Ecto neural progenitor cell (in vitro differentiated cells): ENCODE measurements around the gene TMEM132A.

Source experiments
- DNase-seq: peaks from one replicate; pipeline ENCODE4 v3.0.0-alpha.2; 2018; ENCODE audit warnings: low spot score

Gene TMEM132A

GRCh38 chr11:60923326-60923725 is 934 bp upstream of the TMEM132A start:
- DNase-seq: no peak

DNA sequence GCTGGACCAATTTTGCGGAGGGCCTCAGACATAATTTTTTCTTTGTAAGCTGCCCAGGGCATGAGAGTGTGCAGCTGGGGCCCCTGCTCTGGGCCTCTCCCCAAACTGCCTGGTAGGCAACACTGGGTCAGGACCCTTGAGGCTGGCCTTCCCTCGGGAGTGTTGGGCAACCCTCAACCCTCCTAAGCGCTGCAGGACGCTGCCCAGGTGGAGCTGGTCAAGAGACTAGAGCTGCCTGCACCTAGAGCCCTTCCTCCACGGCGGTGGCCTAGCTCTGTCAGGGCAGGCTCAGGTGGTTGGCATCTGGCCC is 505 bp upstream of the TMEM132A start:
- DNase-seq: no peak

DNA sequence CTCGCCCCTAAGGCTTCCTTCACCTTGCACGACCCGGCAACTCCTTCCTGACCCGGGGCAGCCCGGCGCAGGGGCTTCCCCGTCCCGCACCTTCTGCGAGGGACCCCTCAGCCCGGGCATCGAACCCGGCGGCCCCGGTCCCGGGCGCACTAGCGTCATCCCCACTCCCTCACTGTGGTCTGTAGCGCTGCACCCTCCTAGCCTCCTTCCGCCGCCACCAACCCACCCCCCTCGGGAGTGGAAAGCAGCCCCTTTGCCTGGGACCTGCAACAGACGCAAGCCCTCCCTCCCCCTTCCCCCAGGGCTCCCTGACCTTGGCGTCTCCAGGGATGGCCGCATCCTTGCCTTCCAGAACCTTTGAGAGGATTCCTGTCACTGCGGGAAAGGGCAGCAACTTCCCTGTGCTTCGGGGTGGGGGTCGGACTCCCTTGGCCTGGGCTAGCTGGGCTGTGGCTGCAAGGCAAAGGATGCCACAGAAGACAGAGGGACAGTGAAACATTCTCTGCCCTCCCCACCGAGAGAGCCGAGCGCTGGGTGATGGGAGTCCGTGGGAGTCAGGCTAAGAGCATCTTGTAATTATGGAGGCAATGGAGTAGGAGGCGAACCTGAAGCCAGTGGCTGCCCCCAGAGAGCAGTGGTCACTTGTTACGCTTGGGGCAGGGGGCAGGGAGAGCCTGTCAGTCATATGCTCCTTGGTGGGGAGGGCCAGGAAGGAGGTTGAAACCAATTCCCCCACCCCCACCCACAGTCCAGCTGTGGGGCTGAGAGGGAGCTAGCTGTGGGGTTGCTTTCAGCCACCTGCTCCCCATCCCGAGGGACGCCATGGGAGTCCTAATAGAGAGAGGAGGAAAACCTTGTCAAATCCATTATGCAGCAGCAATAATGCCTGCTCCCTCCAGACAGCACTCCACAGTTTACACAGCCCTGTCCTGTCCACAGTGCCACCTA is 920 bp downstream of the TMEM132A start:
- peak; percentile 58 for DNase-seq

DNA sequence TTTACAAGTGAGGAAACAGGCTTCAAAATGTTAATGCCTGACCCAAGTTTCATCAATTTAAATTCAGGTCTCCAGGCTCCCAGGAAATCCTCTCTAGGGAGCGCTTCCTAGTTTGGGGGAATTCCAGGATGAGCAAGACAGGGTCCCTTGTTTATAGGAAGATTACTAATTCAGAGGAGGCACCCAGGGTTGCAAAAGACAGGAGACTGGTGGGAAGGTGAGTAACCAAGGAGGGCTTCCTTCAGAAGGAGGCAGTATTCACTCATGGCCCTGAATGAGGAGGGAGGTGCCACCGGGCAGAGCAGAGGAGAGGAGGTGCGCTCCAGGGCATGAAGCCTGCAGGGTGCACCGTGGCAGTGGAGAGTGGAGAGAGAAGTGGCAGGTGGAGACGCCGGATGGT is 1.6 kb downstream of the TMEM132A start:
- DNase-seq: no peak

DNA sequence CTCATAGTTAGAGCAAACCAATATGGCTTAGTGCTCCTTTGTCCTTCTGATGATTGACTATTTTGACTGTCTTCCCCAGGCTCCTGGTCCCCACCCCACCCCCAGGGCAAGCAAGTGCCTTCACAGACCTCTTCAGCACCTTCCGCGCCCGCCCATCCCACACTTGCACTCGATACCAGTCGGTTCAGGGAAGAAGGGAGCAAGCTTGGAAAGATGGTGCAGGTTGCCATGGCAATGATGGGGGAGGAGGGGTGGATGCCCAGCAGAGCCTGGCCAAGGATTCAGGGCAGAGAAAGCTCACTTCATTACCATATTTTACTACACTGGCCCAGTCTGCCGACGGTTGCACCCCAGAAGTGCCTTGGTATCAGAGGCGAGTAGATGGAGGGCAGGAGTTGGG is 2.2 kb downstream of the TMEM132A start:
- no peak for DNase-seq

DNA sequence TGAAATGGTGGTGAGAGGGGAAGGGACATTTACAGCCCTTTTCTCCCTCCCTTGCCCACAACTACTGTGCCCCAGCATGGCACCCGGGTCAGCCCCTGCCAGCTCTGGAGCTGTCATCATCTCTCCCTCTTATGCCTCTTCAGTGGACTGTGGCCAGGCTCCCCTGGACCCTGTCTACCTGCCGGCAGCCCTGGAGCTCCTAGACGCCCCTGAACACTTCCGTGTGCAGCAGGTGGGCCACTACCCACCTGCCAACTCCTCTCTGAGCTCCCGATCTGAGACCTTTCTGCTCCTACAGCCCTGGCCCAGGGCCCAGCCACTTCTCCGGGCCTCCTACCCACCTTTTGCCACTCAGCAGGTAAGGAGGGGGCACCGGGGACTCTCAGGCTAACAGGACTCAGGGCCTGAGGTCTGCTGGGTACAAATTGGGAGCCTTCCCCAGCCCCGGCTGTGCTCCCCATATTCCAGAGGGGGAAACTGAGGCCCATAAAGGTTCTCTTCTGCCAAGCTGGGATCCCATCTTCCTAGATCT is 2.9 kb downstream of the TMEM132A start:
- DNase-seq: no peak

GRCh38 chr11:60927600-60927999 is 3.3 kb downstream of the TMEM132A start:
- no peak for DNase-seq

GRCh38 chr11:60928563-60929001 is 4.3 kb downstream of the TMEM132A start:
- no peak for DNase-seq

DNA sequence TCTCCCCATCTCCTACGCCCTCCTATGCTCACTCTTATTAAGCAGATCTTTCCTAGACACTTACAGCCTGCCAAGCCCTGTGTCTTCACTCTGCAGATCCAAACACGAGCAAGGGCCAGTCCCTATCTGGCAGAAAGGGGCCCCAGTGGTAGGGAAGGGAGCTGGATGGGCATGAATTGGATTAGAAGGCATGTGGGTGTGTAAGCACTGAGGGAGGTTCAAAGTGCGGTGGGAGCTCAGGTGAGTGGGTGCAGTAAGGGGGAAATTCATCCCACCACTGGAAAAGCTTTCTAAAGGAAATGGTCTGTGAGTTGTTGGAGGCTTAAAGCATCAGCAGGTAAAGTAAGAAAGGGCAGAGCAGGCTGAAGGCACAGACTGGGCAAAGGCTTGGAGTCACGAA is 5.5 kb downstream of the TMEM132A start:
- DNase-seq: no peak

DNA sequence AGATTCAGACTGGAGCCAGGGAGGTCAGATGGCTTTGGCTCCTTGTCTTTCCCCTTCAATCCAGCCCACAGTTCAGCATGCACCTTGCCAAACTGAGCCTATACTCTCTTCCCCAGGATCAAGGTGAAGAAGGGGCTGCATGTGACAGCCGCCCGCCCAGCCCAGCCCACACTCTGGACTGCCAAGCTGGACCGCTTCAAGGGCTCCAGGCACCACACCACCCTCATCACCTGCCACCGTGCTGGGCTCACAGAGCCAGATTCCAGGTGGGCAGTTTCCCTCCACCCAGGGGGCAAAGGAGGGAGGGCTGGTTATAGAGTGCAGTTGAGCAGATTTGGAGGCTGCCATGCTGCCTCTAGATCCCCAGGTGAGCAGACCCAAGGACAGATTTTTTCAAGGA is 6.1 kb downstream of the TMEM132A start:
- DNase-seq: no peak

GRCh38 chr11:60931917-60932316 is 7.7 kb downstream of the TMEM132A start:
- no peak for DNase-seq

DNA sequence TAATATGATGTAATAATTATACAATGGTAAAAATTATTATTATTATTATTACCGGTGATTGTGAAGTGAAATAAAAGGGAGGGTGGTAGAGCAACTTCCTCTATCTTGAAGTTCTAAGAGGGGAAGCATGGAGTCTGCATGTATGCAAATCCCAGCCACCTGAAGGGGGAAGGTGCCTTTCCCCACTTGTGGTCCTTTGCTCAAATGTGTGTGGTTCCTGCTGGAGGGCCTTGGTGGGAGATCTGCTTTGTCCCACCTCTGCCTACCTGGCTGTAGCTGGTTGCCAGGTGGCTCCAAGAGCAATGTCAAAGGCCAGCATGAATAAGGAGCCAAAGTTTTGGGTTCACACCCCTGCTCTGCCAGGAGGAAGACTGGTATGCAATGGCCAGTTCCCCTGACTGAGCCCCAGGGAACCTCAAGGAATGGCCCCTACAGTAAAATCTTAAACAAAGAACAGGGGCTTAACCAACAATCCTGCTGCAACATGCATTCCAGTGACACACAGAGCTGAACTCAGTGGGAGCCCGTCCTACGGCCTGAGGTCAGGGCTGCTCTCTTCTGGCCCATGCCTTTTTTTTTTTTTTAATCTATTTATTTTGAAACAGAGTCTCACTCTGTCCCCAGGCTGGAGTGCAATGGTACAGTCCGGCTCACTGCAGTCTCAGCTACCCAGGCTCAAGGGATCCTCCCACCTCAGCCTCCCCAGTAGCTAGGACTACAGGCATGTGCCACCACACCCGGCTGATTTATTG is 8.5 kb downstream of the TMEM132A start:
- no peak for DNase-seq

DNA sequence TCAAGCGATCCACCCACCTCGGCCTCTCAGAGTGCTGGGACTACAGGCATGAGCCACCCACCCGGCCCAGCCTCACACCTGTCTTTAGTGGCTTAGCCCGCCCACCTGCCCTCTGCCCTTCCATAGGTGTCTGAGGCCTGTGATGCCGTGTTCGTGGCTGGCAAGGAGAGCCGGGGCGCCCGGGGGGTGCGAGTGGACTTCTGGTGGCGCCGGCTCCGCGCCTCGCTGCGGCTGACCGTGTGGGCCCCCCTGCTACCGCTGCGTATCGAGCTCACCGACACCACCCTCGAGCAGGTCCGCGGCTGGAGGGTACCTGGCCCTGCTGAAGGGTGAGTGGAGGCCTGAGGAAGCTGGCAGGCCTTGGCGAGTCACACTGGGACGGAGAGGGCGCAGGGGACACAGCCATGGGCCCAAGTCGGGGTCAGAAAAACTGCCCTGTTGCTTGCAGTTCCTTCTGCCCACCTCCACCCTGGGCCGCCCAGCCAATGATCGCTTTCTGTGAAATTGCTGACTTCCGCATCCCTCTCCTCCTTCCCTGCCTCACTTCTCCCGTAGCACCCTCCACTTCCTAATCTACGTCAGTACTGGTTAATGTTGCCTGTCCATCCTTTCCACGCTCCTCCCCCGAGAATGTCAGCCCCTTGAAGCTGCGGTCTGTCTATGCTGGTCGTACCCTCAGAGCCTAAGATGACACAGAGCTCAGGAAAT is 9.3 kb downstream of the TMEM132A start:
- no peak for DNase-seq

GRCh38 chr11:60934124-60934789 is 10.0 kb downstream of the TMEM132A start:
- no peak for DNase-seq

DNA sequence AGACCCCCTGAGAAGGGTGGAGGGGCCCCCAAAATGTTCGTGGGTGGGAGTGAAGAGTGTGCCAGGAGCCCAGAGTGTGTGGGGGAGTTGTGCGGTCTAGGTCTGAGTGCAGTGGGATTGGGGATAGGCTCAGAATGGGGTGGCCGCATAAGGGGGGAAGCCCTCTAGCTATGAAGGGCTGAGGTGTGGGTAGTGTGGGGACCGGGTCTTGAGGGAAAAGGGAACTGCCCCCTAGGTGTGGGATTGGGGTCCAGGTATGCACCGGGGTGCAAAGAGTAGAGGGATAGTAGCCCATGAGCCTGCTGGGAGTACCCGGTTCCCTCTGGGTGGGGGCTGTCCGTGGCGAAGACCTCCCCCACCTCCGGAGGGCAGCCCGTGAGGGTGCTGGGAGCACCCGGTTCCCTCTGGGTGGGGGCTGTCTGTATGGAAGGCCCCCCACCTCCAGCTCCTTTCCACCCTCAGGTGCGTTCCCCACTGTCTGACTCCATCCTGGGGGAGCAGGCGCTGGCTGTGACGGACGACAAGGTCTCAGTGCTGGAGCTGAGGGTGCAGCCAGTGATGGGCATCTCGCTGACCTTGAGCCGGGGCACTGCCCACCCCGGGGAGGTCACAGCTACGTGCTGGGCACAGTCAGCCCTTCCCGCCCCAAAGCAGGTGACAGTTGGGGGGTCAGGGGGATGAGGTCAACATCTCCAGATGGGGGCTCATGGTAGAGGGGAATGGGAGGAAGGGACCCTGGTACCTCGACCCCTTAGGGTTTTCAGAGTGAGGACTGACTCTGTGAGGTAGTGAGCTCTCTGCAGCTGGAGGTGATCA is 10.7 kb downstream of the TMEM132A start:
- no peak for DNase-seq

GRCh38 chr11:60935676-60936442 is 11.6 kb downstream of the TMEM132A start:
- DNase-seq: no peak

GRCh38 chr11:60936467-60937143 is 12.3 kb downstream of the TMEM132A start:
- no peak for DNase-seq

DNA sequence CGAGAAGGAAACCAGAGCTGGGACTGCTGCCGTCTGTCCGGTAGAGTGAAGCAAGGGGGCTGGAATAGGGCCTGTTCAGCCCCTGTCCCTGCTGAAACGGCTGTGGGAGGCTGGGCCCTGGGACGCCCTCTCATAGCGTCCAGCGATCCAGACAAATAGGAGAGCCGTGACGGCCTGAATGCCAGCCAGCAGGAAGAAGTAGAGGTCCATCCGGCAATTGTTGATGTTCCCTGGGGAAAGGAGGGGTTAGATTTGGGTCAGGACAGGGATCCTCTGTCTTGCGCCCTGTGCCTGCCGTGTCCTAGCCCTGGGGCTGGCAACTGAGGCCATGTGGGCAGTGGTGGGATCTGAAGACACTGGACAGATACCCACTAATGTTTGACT is 12.9 kb downstream of the TMEM132A start:
- DNase-seq: no peak

- DNase-seq: no peak
Measured at GRCh38 chr11:60937811-60938210, 13.6 kb downstream of the TMEM132A start.

DNA sequence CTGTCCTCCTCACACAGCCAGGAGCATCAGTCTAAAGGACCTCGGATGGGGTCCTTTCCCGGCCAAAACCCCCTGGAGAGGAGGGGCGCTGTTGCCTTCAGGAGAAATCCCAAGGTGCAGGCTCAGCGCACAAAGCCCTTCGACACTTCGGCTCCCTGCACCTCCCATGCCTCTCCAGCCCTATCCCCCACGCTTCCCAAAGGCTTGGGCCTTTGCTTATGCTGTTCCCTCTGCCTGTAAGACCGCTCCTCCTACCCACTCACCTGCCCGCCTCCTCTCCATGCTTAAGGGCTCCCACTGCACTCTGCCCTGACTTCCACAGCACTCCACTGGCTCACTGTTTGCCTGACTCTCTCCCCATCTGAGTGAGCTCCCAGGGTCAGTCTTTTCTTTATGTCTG is 14.2 kb downstream of the TMEM132A start:
- DNase-seq: no peak
